Hindlimb muscle (tissue), 1 donor: ENCODE measurements around the gene ITGB1. TPM values are rescaled to one million over a fixed set of nuclear protein-coding genes. Genes with fewer than 3 reads are reported as not detected.

Experiments
- DNase-seq: peaks from one replicate; pipeline ENCODE4 v3.0.0-alpha.2; 2013
- polyA plus RNA-seq: library from polyadenylated mRNA; unstranded; fragments of 120-200 nt; gene quantifications from one replicate; pipeline ENCODE4 v1.2.1, GENCODE V29; 2013; ENCODE audit not compliant: insufficient read length

Gene ITGB1
- polyA plus RNA-seq, 1 donor = 344 TPM

DNA sequence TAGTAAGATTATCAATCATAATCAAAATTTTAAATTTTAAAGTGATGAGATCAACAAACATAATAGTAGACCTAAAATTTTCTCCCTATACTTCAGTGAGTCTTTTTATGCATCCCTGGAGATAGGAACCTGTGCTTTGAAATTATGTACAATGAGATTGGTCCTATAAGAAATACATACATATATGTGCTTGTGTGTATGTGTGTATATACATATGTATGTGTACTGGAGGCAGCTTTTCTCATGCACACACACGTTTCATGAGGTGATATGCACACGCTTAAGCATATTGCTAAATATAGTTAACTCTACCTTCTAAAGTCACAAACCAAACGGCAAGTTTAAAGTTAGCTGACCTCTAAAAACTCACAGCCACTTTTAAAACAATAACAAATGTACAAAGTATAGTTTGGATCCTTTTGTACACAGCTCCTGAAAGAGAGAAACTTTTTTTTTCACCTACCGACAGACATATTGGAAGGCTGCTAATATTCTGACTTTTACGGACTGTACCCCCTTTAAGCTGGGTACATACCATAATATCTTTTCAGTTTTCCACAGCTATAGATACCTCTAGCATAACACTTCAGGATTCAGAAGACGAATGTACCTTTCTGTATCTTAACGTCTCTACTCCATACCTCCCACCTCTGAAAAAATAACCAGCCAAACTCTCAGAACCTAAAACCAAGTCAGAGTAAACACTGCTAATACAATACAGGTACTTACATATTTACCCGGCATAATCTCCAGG is 3.3 kb downstream of the ITGB1 start:
- no peak for DNase-seq

DNA sequence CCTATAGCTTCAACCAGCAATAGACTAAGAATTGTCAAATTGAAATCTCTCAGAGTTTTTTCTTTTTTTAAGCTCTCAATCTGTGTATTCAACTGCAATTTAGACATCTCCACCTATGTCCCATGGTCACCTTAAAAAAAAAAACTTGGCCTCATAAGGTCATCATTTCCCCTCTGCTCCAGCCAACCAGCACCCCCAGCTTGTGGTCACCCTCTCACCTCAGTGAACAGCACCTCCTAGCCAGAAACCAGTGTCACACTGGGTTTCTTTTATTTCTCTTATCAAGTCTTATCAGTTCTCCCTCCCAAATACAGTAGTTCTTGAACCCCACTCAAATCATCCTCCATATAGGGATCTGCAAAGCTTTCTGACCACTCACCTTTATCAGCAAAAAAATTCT is 4.0 kb downstream of the ITGB1 start:
- no peak for DNase-seq

DNA sequence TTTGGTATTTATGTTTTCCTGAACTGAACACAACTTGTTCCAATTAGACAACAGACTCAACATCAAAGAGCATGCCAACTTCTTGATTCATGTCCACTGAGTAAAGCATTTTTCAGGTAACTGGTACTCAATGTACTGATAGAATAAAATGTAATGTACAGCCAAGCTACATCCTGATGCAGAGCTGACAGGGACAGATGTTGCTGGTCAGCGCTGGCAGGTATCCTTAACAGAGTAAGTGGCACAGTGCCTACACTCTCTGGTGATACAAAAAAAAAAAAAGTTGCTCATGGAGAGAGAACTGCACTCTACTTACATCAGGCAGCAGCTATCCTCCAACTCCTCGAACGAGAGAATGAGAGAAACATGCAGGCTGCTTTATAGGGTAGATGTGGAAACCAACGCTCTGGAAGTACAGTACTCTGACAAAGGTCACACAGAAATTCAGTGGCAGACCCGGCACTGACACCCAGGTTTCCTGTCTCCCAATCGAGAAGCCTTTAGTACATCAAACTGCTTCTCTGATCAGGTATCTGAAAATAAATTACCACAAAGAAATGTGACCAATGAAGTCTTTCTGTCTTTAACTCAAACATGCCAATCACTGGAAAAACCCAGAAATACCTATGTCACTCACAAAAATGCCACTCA is 4.6 kb downstream of the ITGB1 start:
- no peak for DNase-seq

DNA sequence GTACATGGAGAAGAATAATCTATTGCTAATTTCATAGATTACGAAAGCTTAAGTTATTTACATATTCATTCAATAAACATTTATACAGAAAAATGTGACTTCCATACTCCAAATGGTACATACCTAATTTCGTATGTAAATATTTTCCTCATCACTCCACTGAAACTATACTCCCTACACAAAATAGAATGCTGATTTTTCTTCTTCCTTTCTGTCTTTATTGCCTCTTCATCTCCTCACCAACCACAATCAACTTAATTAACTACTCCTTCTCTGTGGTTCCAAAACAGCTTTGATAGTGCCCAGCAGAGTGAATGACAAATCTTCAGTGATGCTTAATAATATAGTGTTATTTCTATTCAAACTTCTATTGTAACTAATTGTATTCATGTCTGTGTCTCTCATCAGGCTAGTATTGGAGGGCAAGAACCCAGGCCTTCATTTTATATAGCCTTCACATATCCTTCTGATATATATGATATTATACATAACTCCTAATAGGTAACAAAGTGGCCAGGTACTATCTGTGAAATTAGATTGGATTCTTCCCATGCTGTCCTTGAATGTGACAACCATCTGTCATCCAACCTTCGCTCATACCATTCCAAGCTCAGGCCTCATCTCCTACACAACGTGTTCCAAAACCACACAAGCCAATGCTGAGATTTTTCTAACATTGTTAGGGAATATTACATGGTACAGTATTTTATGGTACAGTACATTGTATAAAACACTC is 5.3 kb downstream of the ITGB1 start:
- DNase-seq = no peak

DNA sequence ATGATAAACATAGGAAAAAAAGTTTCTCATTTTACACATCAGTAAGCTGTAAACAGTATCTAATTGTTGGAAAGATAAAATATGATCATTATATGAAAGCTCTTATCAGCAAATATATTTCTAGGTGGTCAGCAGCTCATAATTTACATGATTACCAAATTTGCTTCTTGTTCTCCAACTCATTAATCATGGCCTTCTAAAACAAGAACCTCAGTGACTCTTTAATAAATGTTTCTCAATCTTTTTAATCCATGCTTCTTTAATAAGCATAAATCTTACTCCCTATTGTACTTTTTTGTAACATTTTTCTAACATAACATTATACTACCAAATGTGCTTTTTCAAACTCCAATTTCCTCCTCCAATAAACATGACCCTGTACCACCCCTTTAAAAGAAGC is 5.9 kb downstream of the ITGB1 start:
- DNase-seq = no peak

DNA sequence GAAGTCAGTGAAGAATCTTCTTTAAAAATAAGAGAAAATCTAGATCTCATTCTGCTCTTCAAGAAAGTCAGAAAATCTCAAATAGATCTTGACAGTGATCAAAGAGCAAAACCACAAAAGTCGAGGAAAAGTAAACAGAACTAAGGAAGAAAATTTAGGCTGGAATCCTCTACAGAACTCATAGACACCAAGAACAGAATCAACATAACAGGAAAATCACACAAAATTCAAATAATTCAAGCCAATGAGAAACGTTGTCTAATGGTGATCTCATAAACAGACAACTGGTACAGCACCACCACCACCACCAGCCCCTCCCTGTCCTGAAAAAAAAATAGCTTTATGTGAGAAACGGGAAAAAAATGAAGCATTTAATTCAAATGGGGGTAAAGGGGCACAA is 6.9 kb downstream of the ITGB1 start:
- DNase-seq = no peak

DNA sequence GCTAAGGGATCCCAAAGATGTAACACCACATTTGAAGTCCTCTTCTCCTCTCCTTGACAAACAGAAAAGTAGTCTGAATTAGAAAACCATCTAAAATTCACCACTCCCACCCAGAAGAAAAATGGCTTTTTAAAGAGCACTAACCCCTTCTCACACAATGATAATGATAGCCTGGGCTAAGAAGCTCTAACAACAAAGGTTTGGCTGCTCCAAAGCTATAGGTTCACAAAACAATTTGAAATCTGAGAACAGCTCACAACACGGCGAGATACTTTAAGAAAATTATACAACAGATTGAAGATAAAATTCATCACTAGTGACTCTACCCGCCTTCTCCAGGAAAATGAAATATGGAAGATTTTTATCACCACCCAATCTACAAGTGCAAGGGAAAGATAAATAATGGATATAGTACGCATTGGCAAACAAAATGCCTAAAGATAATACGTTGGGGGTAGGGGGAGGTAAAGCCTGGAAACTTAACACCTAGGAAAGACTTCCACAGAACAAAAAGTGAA is 7.4 kb downstream of the ITGB1 start:
- no peak for DNase-seq

DNA sequence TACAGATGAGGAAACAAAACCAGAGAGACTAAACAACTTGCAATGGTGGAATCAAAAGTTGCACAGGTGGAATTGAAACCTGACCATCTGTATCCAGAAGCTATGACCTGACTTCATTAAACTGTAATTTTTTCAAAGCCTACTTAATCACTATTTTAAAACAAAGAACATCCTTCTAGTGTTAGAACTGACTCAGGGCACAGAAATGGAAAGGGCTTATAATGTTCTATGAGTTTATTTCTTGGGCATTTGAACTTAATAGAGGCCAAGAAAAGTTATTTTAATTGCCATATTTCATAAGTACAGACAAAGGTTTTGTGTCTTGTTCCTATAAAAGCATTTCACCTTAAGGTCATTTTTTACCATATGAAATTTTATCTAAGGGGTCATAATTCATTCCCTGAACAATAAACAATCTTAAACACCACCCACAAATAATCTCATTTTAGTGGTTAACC is 8.8 kb downstream of the ITGB1 start:
- DNase-seq = no peak

DNA sequence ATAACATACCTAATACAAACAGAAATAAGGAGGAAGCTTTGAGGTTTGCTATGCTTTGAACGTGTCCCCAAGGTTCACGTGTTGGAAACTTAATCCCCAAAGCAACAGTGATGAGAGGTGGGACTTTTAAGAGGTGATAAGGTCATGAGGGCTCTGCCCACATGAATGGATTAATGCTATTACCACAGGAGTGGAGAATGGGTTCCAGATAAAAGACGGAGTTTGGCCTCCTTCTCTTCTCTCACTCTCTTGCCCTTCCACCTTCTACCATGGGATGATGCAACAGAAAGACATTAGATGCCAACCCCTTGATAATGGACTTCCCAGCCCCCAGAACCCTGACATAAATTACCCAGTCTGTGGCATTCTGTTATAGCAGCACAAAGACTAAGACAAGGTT is 9.6 kb downstream of the ITGB1 start:
- DNase-seq = no peak

DNA sequence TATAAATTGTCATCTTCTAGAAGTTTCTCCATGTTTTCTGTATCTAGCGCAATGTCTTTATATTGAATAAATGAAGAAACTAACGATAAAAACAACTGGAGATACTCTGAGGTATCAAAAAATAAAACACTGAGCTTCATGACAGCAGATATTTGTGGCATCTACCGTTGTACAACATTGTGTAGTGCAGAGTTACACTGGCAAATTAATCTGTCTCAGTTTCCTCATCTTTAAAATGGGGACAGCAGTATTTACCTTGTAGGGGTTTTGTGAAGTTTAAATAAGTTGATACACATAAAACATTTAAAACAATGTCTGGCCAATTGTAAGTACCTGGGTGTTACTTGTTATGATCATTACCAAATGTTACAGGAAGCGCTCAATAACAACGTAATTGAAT is 10.4 kb downstream of the ITGB1 start:
- no peak for DNase-seq

DNA sequence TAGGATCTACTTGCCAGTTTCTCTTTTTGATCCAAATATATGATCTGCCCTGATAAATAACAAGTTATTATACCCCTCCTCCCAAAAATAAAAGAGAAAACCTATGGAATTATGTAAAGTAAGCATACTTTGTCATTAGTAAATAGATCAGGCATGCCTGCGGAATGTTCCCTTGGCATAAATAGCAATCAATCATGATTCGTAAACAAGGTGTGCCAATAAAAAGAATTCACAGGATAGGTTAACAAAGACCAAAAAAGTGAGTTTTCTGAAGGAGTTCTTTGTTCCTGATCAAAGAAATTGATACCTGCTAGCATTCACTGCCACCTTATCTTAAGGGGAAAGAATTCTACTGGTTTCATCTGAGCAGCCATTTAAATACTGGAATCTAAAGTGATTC is 11.9 kb downstream of the ITGB1 start:
- DNase-seq = no peak

DNA sequence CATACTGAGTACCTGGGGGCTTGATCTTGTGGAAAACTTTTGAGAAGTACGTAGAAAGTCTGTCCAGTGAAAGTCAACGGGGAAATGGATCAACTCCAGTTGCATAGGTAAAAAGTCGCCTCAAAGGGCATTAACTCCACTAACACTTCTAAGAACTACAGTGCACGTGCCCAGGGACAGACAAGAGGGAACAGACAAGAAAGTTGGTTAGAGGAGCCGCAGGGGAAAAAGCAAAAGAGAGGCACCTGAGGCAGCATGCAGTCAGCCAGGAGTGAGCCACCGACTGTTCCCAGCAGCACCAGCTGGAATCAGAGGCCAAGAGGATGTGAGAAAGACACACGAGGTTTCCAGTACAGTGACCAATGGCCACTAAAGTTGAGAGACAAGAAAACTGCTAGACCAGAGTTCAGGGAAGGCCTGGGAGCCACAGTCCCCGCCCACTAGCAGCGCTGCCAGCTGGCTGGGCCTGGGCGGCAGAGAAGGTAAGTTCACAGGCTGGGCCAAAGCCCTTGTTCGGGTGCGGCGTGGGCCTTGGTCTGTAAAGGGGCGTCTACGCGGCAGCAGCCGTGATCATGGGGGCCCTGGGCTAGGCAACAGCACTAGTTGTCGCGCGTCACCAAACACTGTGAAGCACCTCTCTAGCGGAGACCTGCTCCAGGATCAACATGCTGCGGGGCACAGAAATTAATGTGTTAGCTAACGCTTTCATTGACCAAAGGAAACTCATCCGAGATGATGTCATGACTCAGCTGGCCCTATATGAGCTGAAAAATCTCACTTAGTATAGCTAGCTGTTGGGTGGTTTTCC is 14.0 kb downstream of the ITGB1 start:
- DNase-seq = no peak

DNA sequence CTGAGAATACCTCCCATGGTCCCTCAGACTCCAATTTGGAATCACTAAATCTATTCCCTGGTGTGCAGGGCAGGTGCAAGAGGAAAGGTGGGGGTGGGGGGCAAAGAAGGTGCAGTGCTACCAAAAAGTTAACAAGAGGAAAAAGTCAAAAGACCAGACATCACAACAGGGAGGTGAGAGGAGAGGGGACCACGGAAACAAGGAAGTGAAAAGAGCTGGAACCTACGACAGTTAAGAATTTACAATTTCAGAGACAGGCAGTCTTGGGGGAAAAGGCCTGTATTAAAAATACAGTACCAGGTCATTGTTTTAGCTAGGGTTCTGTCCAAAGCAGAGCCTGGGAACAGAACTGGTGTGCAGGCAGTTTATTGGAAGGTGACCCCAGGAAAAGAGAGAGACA is 14.6 kb downstream of the ITGB1 start:
- no peak for DNase-seq

DNA sequence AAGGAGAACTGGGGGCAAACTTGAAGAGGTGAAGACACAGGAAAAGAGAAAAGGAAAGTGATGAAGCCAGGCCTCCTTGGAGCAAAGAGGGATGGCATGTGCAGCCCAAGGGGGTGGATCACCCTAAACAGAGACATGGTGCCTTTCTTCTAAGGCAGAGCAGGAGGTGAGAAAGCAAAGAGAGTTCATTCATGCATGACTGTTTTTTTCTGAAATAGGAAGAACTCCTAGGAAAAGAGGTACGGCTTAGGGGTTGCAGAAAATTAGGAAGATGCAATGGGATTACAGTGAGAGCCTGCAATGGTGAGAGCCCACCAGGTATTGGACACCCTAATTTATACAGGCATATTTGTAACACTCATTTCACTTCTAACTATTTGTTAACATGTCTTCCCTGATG is 15.9 kb downstream of the ITGB1 start:
- DNase-seq = no peak

DNA sequence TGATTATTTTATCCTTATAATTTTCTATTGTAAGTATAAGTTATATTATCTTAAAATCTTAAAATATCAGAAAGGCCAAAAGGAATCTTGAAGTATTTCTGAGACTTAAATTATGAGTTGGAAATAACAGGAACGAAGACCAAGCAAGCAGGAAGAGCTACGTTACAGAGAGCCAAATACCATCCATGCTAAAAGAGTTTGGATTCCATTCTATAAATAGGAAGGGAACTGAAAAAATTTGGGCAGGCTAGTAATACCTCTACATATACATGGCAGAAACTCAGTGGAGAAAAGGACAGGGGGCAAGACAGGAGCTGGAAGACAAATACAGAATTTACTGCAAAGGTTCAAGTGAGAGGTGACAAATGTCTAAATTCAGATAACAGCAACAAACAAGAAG is 16.7 kb downstream of the ITGB1 start:
- no peak for DNase-seq

DNA sequence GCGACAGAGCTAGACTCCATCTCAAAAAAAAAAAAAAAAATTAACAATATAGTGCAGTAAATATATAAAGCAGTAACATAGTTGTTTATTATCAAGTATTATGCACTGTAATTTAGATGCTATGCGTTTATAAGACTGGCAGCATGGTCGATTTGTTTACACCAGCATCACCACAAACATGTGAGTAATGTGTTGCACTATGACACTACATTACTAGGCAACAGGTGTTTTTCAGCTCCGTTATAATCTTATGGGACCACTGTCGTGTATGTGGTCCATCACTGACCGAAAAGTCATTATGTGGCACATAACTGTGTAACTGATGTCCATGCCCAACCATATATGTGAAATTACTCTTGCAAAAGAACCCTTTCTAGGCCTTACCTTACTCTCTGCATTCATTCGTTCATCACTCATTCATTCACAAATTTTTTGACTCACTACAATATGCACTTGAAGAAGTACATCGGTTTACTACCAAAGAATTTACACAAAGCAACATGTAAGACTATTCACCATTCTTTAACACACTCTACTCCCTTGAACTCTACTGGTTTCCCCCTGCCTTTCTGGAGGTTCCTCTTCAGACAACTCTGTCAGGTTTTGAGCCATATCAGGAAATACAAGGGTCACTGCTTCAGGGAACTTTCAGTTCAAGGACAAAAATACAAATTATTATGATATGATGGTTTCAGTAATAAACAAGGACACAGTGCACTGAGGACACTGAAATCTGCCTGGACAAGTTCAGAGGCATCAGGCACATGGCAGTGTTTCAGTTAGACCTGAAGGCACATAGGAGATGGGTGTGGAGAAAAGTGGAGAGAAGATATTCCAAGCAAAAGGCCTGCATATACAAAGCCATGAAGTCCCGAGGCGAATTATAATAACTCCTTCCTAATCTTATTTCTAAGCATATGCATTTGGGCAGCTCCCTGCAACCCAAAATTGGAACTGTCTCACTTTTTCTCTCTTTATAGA is 17.4 kb downstream of the ITGB1 start:
- DNase-seq = no peak

DNA sequence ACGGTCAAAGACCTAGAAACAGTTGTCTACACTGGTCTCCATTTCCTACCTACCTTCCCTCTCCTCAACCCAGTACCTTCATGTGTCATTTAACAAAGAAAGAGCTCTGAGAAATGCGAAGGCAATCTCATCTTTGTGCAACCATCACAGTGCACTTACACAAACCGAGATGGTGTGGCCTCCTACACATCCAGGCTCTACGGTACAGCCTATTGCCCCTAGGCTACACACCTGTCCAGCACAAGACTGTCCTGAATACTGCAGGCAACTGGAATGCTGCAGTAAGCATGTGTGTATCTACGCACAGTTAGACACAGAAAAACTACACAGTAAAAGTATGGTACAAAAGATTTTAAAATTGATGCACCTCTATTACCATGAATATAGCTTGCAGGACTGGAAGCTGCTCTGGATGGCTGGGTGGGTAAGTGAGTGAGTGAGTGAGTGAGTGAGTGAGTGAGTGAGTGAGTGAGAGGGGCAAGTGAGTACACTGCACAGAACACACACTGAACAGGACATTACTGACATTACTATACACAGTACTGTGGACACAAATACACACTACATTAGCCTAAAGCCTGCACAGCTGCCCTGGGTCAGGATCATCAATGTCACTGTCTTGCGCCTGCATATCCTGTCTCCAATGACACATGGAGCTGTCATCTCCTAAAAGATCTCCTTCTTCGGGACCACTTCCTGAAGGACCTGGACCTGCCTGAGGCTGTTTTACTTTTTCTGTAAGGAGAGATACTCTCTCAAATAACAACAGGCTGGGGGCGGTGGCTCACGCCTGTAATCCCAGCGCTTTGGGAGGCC is 18.5 kb downstream of the ITGB1 start:
- DNase-seq = no peak

DNA sequence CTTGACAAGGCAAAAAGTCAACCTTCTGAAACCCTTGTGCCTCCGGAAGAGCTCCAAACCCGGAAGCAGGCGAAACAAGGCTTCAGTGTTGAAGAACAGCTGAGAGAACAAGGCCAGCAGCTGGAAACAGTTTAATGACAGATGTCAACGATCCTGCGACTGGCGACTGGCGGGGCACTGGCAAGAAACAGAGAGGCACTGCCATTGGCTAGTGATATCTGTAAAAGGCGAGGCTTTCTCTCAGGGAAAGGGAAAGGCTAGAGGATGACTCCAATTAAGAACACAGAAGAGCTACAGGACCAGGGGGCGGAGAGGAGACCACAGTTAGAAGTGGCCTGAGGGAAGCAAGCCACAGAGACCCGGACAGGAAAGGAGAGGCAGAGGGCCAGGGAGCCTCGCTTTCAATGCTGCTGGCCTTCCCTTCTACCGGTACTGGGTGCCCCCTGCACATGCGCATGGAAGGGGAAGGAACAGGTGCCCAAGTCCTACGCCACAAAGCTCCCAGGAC is 19.4 kb downstream of the ITGB1 start:
- peak; percentile 42 for DNase-seq

DNA sequence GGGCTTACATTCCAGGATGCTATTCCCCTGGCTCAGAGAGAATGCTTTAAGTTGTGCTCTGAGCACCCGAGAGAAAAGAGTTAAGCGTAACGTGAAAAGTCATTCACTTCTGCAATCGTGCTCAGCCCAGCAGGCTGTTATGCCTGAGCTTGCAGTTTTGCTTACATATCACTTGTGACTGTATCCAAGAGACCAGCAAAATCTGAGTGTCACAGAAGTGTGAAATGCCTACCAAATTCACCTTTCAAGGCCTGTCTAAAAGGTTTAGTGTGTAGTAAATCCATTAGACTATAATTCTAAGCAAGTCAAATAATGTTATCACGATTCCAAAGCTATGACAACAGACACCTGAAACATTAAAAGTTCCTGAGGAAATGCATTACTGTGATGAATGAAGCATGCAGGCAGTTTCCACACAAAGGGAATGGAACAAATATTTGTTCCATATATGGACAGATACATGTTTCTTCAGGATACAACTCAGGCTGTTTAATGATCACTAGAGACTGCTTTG is 20.1 kb downstream of the ITGB1 start:
- no peak for DNase-seq

DNA sequence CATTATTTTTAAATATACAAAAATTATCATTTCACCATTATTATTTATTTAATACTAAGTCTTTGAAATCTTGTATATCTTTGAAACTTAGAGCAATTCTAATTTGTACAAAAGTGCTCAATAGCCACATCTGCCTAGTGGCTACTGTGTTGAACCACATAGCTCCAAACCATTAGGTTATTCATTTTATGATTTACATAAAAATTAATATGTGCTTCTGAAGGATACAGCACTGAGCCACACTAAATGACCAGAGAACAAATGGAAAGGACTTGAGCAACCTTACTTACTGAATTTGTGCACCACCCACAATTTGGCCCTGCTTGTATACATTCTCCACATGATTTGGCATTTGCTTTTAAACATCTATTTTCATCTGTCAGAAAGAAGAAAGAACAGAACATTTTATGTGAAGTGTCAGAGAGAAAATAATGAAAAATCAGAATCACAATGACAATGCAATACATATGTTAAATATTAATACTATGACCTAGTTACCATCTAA is 25.8 kb downstream of the ITGB1 start:
- no peak for DNase-seq
